Brain microvascular endothelial cell (primary cell): ENCODE results near the gene CAST.

ENCODE experiments used
- DNase-seq: peaks from one replicate; pipeline ENCODE4 v3.0.0-alpha.2; 2020
- H3K27ac ChIP-seq: fragments of 250-450 bp; sonication (Bioruptor Pico); 2 replicates; pipeline ENCODE4 v1.5.1; 2020; ENCODE audit warnings: mild to moderate bottlenecking, moderate library complexity
- H3K27me3 ChIP-seq: fragments of 250-450 bp; sonication (Bioruptor Pico); replicated peaks from 2 replicates; pipeline ENCODE4 v1.5.1; 2020; ENCODE audit warnings: mild to moderate bottlenecking
- H3K36me3 ChIP-seq: fragments of 250-450 bp; sonication (Bioruptor Pico); replicated peaks from 2 replicates; pipeline ENCODE4 v1.5.1; 2020; ENCODE audit warnings: mild to moderate bottlenecking
- H3K4me3 ChIP-seq: 2 replicates; pipeline ENCODE4 v1.5.1; 2011; ENCODE audit warnings: low read depth, mild to moderate bottlenecking, control low read depth, low read length, moderate library complexity
- in situ Hi-C: cut with HindIII; loops from 2 replicates; pipeline ENCODE4 v1.10.0; 2017; ENCODE audit warnings: low sequenced_read_pairs, low pct_ligation_motif_present
- TF ChIP-seq, protein P1 (sequence below): IDR thresholded peaks from 2 replicates; pipeline ENCODE4 v1.5.1; 2011; ENCODE audit warnings: low read depth, mild to moderate bottlenecking, moderate library complexity, low read length, control low read depth, inconsistent platforms; ENCODE audit errors: missing control alignments

The CAST gene

GRCh38 chr5:96657068-96657467 is 5.1 kb upstream of the CAST start:
- peak; percentile 95 for DNase-seq
- peak overlapping the region; percentile 53 for H3K27ac ChIP-seq
- H3K27me3 ChIP-seq: no peaks in the 10 kb centered on the region
- no peaks in the 10 kb centered on the region for H3K36me3 ChIP-seq
- H3K4me3 ChIP-seq: no peak overlapping the region
- TF ChIP-seq, protein P1, sequence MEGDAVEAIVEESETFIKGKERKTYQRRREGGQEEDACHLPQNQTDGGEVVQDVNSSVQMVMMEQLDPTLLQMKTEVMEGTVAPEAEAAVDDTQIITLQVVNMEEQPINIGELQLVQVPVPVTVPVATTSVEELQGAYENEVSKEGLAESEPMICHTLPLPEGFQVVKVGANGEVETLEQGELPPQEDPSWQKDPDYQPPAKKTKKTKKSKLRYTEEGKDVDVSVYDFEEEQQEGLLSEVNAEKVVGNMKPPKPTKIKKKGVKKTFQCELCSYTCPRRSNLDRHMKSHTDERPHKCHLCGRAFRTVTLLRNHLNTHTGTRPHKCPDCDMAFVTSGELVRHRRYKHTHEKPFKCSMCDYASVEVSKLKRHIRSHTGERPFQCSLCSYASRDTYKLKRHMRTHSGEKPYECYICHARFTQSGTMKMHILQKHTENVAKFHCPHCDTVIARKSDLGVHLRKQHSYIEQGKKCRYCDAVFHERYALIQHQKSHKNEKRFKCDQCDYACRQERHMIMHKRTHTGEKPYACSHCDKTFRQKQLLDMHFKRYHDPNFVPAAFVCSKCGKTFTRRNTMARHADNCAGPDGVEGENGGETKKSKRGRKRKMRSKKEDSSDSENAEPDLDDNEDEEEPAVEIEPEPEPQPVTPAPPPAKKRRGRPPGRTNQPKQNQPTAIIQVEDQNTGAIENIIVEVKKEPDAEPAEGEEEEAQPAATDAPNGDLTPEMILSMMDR: no peak
- in situ Hi-C loops: no loop called here

DNA sequence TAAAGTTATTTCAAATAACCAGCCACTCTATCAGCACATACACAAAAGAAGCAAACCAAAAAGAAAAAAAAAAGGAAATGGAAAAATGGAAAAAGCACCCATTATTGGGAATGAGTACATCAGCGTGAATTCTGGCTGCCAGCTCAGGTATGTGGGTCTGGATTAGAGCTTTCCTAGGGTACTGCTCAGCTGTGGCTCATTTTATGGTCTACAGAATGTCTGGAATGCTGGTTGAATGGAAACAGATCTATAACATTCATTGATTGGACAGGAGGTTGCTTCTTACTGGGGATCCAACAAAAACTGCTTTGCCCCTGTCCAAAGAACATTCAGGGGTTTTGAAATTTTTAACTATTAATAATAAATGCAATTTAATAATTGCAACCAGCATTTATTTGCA is 3.9 kb upstream of the CAST start:
- DNase-seq: no peak
- in situ Hi-C loops: no loop called here
- Histone ChIP-seq H3K4me3 (no peak overlapping the region), H3K27ac (no peak overlapping the region), H3K27me3 (no peaks in the 10 kb centered on the region), H3K36me3 (no peaks in the 10 kb centered on the region)
- TF ChIP-seq, protein P1: no peak

DNA sequence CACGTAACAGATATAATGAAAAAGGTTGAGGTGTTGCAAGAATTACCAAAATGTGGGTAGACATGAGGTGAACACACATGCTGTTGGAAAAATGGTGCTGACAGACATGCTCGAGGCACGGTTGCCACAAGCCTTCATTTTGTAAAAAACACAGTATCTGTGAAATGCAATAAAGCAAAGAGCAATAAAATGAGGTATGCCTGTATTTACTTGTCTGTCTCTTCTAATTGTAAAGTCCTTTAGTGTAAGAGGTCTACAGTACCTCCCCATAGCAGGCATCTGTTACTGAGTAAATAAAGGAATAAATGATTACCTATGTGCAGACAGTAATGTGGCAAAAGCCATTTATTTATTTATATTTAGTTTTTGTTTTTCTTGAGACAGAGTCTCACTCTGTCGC is 3.0 kb upstream of the CAST start:
- in situ Hi-C loops: no loop called here
- no peak for DNase-seq
- H3K4me3 ChIP-seq: no peak overlapping the region

GRCh38 chr5:96660971-96661854 is 963 bp upstream of the CAST start:
- no peaks in the 10 kb centered on the region for H3K27me3 ChIP-seq
- TF ChIP-seq, protein P1: no peak
- peak overlapping the region; percentile 84 for H3K4me3 ChIP-seq
- in situ Hi-C loops: no loop called here
- peak; percentile 35 for DNase-seq
- peak overlapping the region; percentile 85 for H3K27ac ChIP-seq
- H3K36me3 ChIP-seq: no peaks in the 10 kb centered on the region

More for the DNA sequence above, 3.0 kb upstream of the CAST start:
- H3K36me3 ChIP-seq: no peaks in the 10 kb centered on the region
- no peaks in the 10 kb centered on the region for H3K27me3 ChIP-seq
- no peak overlapping the region for H3K27ac ChIP-seq
- TF ChIP-seq, protein P1: no peak

GRCh38 chr5:96662725-96663518 is 746 bp downstream of the CAST start:
- DNase-seq: peak; percentile 72
- Histone ChIP-seq H3K27ac (peak overlapping the region; percentile 85), H3K4me3 (peak overlapping the region; percentile 84), H3K27me3 (no peaks in the 10 kb centered on the region), H3K36me3 (no peaks in the 10 kb centered on the region)
- in situ Hi-C loops: no loop called here
- TF ChIP-seq, protein P1: peak; percentile 25
